ENCODE results near the gene SRCIN1. TPM values are rescaled to one million over a fixed set of nuclear protein-coding genes. Genes with fewer than 3 reads are reported as not detected.
"Not testable (repeated sequence)": the region's sequence is repeated elsewhere in the genome, so short reads cannot be mapped to it uniquely, and the experiment has no call there.

Gene SRCIN1
- total RNA-seq, 4 donors from 2014 or later, result 0.54 to 0.89 (median 0.69) TPM

DNA sequence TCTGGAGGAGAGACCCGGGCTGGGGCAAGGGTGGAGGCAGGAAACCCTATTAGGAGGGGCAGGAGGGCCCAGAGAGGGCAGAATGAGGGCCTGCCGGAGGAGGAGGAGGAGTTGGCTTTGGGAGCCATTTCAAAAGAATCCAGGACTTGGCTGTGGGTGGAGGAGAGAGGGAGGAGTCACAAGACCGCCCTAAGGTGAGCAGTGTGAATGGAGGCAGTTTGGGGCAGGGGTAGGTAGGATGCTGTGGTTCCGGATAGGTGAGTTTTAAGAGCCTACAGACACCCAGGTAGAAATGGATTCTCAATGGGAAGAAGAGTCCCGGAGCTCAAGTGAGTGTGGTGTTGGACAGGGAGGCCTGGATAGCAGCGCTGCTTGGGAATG, 97.2 kb downstream of the SRCIN1 start:
- H3K27ac ChIP-seq, result no peak overlapping the region
- no peak for DNase-seq
- H3K4me1 ChIP-seq, result peaks cover 4 to 14% of the 10 kb centered on the region in 2 donors
- no peaks in the 10 kb centered on the region for H3K9me3 ChIP-seq
- WGBS, 2 donors, result 80 to 88% methylated on average over 6 of the region's 6 CpGs
- H3K4me3 ChIP-seq (replicated peaks in 1 of 3), result no peak overlapping the region
- no peaks in the 10 kb centered on the region for H3K27me3 ChIP-seq
- H3K36me3 ChIP-seq, result peaks cover 0 to 7% of the 10 kb centered on the region in 2 donors
- intact Hi-C loops (cut with DNase I), result no loop called here
- TF ChIP-seq POLR2A (IDR thresholded peaks at IDR 0.05) (no peak), CTCF (IDR thresholded peaks at IDR 0.05) (no peak)

DNA sequence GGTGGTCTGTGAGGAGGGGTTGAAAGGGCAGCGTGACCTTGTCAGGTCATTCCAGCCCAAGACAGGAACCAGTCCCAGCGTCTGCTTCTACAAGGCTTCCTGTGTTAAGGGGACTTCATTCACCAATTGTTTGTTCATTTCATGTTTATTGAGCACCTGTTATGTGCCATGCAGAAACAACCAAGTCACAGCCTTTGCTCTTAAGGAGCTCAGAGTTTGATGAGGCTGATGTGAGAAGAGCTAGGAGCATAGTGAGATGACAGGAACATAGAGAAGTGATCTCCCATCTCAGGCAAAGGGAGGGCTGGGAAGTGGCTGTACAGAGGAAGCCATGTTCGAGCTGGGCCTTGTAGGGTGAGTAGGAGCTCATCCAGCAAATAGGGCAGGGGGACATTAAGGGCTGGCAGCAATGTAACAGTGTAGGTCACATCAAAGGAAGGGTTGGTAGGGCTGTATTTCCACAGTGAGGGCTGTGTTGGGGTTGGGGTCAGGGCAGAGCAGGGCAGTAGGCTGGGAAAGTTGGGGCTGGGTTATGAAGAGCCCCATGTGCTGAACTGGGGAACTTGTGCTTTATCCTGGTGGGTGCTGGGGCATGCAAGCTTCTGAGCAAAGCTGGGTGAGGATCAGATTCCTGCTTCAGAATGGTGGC, 97.7 kb downstream of the SRCIN1 start:
- no peak for DNase-seq
- intact Hi-C loops (cut with DNase I), result no loop called here
- Histone ChIP-seq H3K9me3 (no peaks in the 10 kb centered on the region), H3K27ac (no peak overlapping the region), H3K4me3 (replicated peaks in 1 of 3) (no peak overlapping the region), H3K4me1 (peaks cover 4 to 14% of the 10 kb centered on the region in 2 donors), H3K27me3 (no peaks in the 10 kb centered on the region), H3K36me3 (peaks cover 0 to 7% of the 10 kb centered on the region in 2 donors)
- TF ChIP-seq CTCF (IDR thresholded peaks at IDR 0.05) (no peak), POLR2A (IDR thresholded peaks at IDR 0.05) (no peak)
- 88 to 94% methylated on average over 3 of the region's 3 CpGs for WGBS, 2 donors

- intact Hi-C loops (cut with DNase I), result no loop called here
- H3K27me3 ChIP-seq, result no peaks in the 10 kb centered on the region
- WGBS, 2 donors, result 81 to 96% methylated on average over 3 of the region's 3 CpGs
- H3K9me3 ChIP-seq, result no peaks in the 10 kb centered on the region
- H3K4me1 ChIP-seq, result peaks cover 4 to 14% of the 10 kb centered on the region in 2 donors
- H3K27ac ChIP-seq, result no peak overlapping the region
- no peak overlapping the region for H3K4me3 ChIP-seq (replicated peaks in 1 of 3)
- peaks cover 0 to 7% of the 10 kb centered on the region in 2 donors for H3K36me3 ChIP-seq
- TF ChIP-seq CTCF (IDR thresholded peaks at IDR 0.05), result no peak
- TF ChIP-seq POLR2A (IDR thresholded peaks at IDR 0.05), result no peak
- DNase-seq, result no peak
Measured at GRCh38 chr17:38507436-38507835, 98.3 kb downstream of the SRCIN1 start.

DNA sequence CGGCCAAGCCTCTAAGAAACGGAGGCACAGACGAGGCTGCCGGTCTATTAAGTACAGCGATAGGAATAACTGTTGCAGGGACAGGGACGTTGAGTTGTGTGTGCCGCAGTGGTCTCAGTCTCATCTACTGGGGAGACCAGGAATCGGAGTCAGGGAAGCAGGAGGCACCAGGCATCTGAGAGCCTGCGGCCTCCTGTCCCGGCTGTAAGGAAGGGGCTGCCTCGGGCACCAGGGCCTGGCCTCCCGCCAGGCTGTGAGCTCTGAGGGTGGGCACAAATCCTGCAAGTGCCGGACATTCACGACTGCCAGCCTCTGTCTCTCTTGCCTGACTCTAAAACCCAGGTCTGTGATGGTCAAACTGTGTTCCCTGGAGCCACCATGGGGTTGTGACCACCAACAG, 101.5 kb downstream of the SRCIN1 start:
- intact Hi-C loops (cut with DNase I), result no loop called here
- Histone ChIP-seq H3K4me3 (replicated peaks in 1 of 3) (no peak overlapping the region), H3K9me3 (no peaks in the 10 kb centered on the region), H3K27ac (no peak overlapping the region), H3K36me3 (peaks cover 0 to 7% of the 10 kb centered on the region in 2 donors), H3K27me3 (no peaks in the 10 kb centered on the region), H3K4me1 (no peaks in the 10 kb centered on the region)
- WGBS, 2 donors, result 92 to 96% methylated on average over 13 of the region's 14 CpGs
- TF ChIP-seq CTCF (IDR thresholded peaks at IDR 0.05) (no peak), POLR2A (IDR thresholded peaks at IDR 0.05) (no peak)
- no peak for DNase-seq

- 91 to 92% methylated on average over 9 to 15 of the region's 15 CpGs for WGBS, 2 donors
- H3K27me3 ChIP-seq; H3K4me1 ChIP-seq; H3K4me3 ChIP-seq (replicated peaks in 1 of 3); intact Hi-C loops (cut with DNase I); H3K9me3 ChIP-seq; DNase-seq; H3K36me3 ChIP-seq; H3K27ac ChIP-seq: not testable (repeated sequence)
Measured at GRCh38 chr17:38503286-38503913, 102.4 kb downstream of the SRCIN1 start.

GRCh38 chr17:38501718-38502117, 104.0 kb downstream of the SRCIN1 start:
- intact Hi-C loops (cut with DNase I); H3K27ac ChIP-seq; H3K27me3 ChIP-seq; H3K4me3 ChIP-seq (replicated peaks in 1 of 3); H3K9me3 ChIP-seq; H3K4me1 ChIP-seq; H3K36me3 ChIP-seq; DNase-seq: not testable (repeated sequence)
- WGBS, 2 donors, result 85 to 96% methylated on average over 2 of the region's 2 CpGs

DNA sequence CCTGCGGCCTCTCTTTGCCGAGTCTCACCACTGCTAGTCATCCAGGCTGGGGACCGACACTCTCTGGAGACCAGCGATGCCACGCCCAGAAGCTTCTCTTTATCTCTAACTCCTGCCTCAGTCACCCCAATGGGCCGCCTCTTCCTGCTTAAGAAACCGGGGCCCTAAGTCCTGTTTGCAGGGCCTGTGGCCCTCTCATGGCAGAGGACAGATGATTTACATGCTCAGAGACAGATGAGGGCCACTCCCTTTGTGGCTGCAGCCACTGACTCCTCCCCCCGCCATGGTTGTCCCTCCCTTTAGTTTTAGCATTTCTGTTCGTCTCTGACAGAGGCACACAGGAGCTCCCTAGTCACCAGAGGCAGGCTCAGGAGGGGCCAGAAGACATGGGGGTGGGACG, 106.5 kb downstream of the SRCIN1 start:
- H3K27me3 ChIP-seq; H3K4me1 ChIP-seq; H3K4me3 ChIP-seq (replicated peaks in 1 of 3); DNase-seq; intact Hi-C loops (cut with DNase I); H3K27ac ChIP-seq; H3K9me3 ChIP-seq; H3K36me3 ChIP-seq: not testable (repeated sequence)
- 83 to 95% methylated on average over 9 to 10 of the region's 10 CpGs for WGBS, 2 donors

Data from thyroid gland (tissue), 4 donors.